NCI-H774 (cell line): ENCODE measurements around the gene DCAF6.

Experiments
- DNase-seq: peaks from one replicate; lab custom pipeline; 2025; lab: John Stamatoyannopoulos, UW

Gene DCAF6

GRCh38 chr1:167968569-167968968, 32.1 kb downstream of the DCAF6 start:
- DNase-seq: no peak

DNA sequence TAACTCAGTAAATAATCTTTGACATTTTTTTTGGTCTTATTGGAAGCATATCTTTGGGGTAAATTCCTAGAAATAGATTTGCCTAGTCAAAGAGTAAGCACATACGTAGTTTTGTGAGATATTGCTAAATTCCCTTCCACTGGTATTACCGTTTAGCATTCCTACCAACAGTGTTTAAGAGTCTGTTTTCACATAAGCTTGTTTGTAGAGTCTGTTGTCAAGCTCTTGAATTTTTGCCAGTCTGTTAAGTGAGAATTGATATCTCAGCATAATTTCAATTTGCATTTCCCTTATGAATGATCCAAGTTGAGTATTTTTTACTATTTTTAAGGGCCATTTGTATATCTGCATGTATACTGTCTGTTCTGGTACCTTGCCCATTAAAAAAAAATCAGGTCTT, 37.3 kb downstream of the DCAF6 start:
- DNase-seq: no peak

GRCh38 chr1:167974698-167975097, 38.2 kb downstream of the DCAF6 start:
- no peak for DNase-seq

DNA sequence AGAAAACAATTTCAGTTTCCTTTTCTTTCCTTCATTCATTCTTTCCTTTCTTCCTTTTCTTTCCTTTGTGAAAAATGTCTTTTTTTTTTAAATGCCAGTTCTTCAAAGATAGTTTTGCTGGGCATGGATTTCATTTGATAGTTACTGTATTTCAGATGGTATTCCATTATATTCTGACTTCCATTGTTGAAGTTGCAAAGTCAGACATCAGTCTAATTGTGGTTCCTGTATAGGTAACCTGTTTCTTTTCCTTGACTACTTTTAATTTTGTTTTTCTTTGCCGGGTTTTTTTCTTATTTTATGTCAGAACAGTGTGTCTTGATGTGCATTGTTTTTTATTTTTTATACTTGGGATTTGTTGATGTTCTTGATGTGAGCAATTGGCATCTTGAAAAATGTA, 40.8 kb downstream of the DCAF6 start:
- no peak for DNase-seq

DNA sequence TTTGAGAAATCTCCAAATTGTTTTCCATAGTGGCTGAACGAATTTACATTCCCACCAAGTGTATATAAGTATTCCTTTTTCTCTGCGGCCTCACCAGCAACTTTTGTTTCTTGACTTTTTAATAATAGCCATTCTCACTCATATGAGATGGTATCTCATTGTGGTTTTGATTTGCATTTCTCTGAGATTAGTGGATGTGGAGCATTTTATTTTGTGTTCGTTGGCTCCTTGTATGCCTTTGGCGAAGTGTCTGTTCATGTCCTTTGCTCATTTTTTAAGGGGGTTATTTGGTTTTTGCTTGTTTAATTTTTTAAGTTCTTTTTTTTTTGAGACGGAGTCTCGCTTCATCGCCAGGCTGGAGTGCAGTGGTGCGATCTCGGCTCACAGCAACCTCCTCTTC, 45.5 kb downstream of the DCAF6 start:
- no peak for DNase-seq

- no peak for DNase-seq
Observed at GRCh38 chr1:167983797-167984420, 47.4 kb downstream of the DCAF6 start.

DNA sequence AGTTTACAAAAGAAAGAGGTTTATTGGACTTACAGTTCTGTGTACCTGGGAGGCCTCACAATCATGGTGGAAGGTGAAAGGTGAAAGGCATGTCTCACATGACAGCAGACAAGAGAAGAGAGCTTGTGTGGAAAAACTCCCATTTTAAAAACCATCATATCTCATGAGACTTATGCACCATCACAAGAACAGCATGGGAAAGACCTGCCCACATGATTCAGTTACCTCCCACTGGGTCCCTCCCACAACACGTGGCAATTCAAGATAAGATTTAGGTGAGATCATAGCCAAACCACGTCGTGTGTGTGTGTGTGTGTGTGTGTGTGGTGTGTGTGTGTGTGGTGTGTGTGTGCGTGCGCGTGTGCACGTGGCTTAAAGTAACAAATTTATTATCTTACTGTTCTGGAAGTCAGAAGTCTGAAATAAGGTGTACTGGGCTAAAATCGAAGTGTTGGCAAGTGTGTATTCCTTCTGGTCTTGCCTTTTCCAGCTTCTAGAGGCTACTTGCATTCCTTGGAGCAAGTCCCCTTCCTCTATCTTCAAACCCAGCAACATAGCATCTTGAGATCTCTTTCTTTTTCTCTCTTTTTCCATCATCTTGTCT, 48.5 kb downstream of the DCAF6 start:
- DNase-seq: no peak

- no peak for DNase-seq
Observed at GRCh38 chr1:167987174-167987573, 50.7 kb downstream of the DCAF6 start.

DNA sequence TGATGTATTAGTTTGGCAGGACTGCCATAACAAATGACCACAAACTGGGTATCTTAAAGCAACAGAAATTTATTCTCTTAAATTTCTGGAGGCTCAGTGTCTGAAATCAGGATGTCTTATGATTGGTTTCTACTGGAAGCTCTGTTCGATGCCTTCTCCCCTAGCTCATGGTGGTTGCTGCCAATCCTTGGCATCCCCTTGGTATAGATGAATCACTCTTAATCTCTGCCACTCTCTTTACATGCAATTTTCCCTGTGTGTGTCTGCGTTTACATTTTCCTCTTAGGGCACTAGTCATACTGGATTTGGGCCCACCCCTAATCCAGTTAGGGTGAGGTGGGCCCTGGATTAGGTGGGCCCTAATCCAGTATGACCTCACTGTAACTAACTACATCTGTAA, 55.1 kb downstream of the DCAF6 start:
- no peak for DNase-seq

GRCh38 chr1:167993720-167994119, 57.2 kb downstream of the DCAF6 start:
- DNase-seq: no peak

DNA sequence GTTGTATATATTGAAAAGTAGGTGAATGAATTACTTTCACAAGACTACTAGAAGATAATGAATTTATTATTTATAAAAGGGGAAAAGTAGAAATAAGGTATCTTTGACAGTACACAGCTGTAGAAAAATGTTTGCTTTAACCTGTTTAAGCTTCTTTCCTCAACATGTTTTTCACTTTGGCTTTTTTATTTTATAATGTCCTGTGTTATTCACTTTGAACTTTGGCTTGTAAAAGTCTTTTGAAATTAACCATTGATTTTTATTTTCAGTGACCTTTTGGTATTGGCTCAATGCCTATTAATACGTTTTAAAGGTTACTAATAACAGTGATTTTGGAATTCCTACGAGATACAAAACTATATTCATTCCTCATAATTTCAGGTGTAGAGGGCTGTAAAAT, 58.1 kb downstream of the DCAF6 start:
- no peak for DNase-seq

GRCh38 chr1:167995038-167995437, 58.6 kb downstream of the DCAF6 start:
- DNase-seq: no peak

DNA sequence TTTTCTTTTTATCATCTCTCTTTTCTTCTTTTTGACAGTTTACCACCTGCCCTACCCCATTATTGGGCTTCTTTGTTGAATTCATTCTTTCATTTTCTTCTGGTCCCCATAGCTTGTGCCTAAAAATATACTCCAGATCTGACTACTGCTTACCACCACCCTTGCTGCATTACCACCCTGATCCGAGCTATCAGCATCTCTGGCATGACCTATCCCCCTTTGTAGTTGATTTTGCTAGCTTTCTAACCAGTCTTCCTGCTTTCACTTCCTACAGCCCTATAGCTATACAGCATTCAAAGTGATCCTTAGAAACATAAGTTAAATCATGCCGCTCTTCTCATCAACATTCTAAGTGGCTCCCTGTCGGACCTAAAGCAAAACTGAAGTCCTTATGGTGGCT, 59.8 kb downstream of the DCAF6 start:
- no peak for DNase-seq

- DNase-seq: no peak
Observed at GRCh38 chr1:167997037-167997575, 60.6 kb downstream of the DCAF6 start.

GRCh38 chr1:167999877-168000276, 63.4 kb downstream of the DCAF6 start:
- DNase-seq: no peak

DNA sequence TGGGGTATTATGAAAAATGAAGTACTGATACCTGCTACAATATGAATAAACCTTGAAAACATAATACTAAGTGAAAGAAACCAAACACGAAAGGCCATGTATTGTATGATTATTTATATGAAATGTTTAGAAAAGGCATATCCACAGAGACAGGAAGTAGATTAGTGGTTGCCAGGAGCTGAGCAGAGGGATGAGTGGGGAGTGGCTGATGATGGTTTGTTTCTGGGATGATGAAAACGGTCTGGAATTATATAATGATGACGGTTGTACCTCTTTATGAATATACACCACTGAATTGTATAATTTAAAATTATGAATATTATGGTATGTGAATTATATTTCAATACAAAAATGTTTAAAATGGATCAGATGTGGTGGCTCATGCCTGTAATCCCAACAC, 64.2 kb downstream of the DCAF6 start:
- DNase-seq: no peak

DNA sequence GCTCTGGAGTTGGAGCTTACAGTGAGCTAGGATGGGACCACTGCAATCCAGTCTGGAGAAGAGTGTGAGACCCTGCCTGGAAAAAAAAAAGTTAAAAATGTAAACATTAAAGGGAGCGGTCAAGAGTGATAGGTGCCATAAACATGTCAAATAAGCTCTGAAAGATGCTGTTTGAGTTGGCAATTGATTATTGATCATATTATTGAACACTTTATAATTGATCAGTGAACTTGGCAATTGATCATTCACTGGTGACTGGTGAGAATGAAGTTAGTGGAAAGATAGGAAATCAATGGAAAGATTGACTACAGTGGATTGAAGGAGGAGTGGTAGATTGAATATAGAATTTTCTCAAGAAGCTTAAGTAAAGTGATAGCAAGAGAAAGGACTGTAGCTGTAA, 64.7 kb downstream of the DCAF6 start:
- DNase-seq: no peak

- DNase-seq: no peak
Observed at GRCh38 chr1:168004531-168004930, 68.0 kb downstream of the DCAF6 start.

- DNase-seq: no peak
Observed at GRCh38 chr1:168005529-168005928, 69.0 kb downstream of the DCAF6 start.

GRCh38 chr1:168007691-168008090, 71.2 kb downstream of the DCAF6 start:
- DNase-seq: no peak

- no peak for DNase-seq
Observed at GRCh38 chr1:168008595-168008994, 72.1 kb downstream of the DCAF6 start.

DNA sequence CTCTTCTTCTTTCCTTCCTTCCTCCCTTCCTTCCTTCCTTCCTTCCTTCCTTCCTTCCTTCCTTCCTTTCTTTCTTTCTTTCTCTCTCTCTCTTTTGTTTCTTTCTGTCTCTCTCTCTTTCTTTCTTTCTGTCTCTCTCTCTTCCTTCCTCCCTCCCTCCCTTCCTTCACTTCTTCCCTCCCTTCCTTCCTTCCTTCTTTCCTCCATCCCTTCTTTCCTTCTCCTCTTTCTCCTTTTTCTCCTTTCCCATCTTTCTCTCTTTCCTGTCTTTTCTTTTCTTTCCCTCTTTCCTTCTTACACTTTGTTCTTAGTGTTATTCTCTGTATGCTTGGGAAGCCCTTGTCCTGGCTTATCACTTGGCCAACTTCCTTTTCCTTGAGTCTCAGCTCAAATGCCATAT, 72.8 kb downstream of the DCAF6 start:
- DNase-seq: no peak

- no peak for DNase-seq
Observed at GRCh38 chr1:168019407-168019806, 82.9 kb downstream of the DCAF6 start.

DNA sequence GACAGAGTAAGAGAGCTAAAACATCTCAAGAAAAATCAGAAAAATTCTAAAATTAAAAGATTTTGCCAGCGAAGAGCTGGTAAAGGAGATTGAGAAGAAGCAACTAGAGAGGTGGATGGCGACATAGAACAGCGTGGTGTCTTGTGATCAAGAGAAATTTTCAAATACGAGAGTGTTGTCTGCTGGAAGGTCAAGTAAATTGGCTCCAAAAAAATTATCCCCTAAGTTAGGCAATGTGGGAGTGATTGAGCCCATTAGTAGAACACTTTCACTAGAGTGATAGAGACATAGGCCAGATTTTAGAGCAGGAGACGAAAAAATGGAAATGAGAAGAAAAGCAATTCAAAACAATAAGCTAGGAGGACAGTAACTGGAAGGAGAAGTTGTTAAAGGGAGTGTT, 94.7 kb downstream of the DCAF6 start:
- DNase-seq: no peak
